Stimulated activated CD4-positive, alpha-beta T cell treated with anti-CD3 and anti-CD28 coated beads, Interleukin-15, amount 100 ng/mL, for 1 hour (primary cell): ENCODE results near the gene LAPTM5.
A peak's percentile ranks its signal among the peaks of the same experiment; 100 is the strongest.

ENCODE experiments used
- DNase-seq, 2 donors: peaks; one replicate each; pipeline ENCODE4 v3.0.0-alpha.2; 2020; ENCODE audit warnings: low read depth in 1 of 2, low spot score in 1 of 2

Gene LAPTM5

DNA sequence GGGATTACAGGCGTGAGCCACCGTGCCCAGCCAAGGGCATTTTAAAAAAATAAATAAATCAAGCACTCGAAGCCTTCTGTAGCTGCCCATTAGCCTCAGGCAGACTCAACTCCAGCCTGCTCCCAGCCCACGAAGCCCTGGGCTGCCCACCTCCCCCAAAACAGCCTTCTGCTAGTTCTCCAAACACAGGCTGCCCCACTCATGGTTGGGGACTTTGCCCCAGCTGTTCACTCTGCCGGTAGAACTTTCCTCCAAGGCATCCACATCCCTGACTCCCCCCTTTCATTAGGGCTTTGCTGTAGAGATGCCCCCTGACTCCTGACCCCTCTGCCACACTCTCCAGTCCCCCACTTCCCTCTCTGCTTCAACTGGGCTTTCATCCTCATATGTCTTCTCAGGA lies 29.7 kb upstream of the LAPTM5 start:
- no peak for DNase-seq

DNA sequence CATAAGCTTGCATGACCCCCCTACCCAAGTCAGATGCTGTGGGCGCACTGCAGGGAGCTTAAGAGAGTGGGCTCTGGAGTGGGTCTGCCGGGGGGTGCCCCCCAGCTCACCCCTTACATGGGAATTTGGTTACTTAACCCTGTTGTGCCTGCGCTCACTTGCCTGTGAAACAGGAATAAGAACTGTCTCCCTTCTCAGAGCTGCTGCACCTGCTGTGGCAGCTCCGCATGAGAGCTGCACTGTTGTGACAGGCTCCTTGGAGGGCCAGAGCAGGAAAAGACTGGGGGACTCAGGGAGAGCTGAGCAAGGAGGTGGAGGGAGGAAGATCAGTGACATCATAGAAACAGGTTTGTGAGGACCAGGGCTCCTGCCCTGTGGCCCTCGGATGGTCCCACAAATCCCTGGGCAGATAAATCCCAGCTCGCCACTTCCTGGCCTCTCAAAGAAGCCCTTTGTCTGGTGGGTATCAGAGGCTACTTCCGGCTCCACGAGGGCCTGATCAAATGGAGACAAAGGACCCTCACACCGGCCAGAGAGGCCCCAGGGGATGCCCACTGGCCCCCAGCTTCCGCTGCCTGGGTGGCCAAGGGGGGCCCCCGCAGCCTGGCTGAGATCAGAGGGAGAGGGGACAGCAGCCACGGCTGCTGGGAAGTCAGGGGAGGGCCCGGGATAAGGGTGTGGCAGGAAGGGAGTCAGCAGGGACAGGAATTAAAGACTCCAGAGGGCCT lies 28.9 kb upstream of the LAPTM5 start:
- no peak for DNase-seq

GRCh38 chr1:30785714-30786113 lies 28.1 kb upstream of the LAPTM5 start:
- DNase-seq = no peak

DNA sequence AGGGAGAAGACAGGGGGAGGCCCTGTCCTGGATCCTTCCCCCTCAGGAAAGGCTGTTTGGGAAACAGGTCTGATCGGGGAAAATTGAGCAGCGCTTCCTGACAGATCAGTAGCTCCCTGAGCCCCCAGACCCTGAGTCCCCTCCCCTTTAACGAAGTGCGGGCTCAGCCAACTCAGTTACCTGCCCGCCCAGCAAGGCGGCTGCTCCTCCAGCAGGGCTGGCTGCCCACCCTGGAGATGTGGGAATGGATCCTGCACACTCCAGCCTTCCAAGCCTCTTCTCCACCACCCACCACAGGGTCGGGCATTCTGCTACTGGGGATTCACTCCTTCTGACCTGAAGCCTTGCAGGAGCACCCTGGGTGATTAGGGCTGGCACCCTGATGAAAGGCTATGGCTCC lies 27.6 kb upstream of the LAPTM5 start:
- no peak for DNase-seq

- no peak for DNase-seq
Observed at GRCh38 chr1:30783256-30783915, 25.8 kb upstream of the LAPTM5 start.

GRCh38 chr1:30782361-30783255 lies 25.0 kb upstream of the LAPTM5 start:
- DNase-seq = peak; percentile 44 to 61

GRCh38 chr1:30781906-30782305 lies 24.3 kb upstream of the LAPTM5 start:
- no peak for DNase-seq

DNA sequence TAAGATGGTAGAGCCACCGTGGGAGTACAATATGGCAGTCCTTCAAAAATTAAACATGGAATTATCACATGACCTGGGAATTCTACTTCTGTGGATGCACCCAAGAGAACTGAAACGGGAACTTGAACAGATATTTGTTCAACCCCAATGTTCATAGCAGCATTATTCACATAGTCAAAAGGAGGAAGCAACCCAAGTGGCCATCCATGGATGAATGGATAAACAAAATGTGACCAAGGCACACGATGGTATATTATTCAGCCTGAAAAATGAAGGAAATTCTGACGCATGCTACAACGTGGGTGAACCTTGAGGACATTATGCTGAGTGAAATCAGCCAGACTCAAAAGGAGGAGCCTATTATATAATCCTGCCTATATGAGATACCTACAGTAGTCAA lies 22.8 kb upstream of the LAPTM5 start:
- DNase-seq = no peak

DNA sequence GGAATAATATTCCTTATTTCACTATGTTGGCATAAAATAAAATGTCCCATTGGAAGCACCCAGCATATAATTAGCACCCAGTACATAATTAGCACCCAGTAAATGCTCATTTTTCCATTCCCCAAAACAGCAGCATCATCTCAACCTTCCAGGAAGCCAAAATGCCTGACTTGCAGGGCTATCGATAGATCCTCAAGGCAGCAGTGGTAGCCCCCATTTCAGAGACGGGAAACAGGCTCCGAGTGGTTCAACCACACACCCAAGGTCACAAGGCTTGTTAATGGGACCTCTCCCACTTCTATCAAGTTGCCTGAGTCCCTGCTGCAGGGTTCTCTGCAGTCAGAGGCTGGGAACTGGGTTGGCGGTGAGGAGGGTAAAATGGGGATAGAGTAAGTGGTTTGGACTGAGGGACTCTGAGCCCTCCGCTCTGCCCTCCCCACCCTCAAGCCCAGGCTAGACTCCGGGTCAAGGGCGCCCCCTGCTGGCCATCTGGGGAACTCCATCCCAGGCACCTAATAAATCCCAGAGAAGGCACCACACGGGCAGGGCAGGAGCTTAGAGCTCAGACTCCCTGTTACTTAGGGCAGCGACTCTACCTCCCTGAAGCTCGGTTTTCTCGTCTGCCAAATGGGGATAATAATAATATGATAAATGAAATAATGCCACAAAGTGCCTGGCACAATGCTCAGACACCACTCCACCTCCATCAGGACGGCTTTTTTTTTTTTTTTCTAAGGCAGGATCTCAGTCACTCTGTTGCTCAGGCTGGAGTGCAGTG lies 21.9 kb upstream of the LAPTM5 start:
- DNase-seq = peak; percentile 89 to 94

DNA sequence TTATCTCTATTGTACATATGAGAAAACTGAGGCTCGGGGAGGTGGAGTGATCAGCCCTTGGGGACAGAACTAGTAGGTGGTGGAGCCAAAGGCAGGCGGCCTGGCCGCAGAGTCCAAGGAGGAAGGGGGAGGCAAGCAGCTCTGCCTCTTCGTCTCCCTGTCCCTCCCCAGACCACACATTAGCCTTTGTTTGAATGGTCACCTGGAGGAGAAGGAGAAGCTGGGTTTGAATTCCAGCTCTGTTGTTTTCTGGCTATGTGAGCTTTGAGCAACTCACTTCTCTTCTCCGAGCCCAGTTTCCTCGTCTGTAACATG lies 21.4 kb upstream of the LAPTM5 start:
- no peak for DNase-seq

DNA sequence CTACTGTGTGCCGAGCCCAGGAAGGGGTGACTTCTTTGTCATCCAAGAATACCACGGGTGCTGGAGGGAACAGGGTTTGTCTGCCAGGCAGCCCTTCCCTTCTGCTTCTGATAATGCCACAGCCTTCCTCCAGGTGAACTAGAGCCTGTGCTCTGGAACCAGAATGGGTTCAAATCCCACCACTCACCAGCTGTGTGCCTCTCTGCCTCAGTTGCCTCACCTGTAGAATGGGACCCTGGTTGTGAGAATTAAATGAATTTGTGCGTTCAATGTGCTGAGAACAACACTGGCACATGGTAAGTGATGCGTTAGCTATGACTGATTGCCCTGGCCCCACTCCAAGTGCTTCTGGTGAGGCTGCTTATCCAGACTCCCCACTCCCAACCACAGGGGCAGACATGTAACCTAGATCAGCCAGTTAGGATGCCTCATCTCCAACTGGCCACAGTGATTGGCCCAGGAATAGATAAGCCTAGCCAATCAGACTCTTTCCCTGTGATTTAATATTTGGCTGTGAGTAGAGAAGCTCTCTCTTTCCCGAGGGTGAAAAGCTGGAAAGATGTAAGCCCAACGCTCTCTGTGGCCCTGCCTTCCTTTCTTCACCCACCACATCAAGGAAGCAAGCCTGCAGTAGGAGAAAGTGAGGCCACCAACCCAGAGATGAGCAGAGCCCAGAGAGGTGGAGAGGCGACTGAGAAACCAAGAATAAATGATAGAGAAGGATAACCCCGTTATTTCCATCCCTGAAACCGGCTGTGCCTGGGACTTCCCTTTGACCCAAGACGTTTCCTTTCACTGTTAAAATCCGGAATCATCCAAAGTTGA lies 20.8 kb upstream of the LAPTM5 start:
- DNase-seq = no peak

- DNase-seq = no peak
Observed at GRCh38 chr1:30777904-30778153, 20.3 kb upstream of the LAPTM5 start.

DNA sequence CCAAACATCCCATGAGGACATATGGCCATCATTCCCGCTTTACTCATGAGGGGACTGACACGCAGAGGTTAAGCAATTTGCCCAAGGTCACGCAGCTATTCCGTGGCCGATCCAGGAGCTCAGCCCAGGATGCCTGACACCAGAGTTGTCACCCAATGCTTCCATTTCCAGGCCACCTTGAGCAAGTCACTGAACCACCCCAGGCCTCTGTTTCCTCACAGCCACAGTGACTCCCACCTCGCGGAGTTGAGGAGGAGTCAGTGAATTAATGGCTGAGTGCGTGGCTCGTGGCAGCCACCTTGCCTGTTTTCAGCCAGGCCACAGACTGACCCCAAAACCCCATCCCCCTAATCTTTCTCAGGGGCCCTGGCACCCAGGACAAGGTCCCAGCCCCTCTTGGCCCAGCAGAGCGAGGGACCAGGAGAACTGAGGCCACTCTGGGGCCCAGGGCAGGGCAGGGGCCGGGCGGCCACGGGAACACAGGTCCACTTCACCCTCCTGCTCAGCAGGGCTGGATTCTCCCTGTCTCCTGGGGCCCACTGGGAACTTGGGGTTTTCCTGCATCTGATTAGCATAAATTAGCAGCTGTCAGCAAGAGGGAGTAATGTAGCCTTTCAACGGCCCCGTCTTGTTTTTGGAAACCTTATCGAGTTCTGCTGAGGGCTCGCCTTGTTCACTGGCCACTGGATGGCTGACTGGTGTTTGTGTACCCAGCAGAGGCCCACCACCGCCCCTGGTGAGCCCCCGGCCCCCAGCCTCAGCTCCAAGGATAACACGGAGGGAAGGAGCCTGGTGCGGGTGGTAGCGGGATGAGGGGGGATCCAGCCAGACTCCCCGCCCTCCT lies 19.7 kb upstream of the LAPTM5 start:
- no peak for DNase-seq

- DNase-seq = no peak
Observed at GRCh38 chr1:30776097-30777059, 18.8 kb upstream of the LAPTM5 start.

DNA sequence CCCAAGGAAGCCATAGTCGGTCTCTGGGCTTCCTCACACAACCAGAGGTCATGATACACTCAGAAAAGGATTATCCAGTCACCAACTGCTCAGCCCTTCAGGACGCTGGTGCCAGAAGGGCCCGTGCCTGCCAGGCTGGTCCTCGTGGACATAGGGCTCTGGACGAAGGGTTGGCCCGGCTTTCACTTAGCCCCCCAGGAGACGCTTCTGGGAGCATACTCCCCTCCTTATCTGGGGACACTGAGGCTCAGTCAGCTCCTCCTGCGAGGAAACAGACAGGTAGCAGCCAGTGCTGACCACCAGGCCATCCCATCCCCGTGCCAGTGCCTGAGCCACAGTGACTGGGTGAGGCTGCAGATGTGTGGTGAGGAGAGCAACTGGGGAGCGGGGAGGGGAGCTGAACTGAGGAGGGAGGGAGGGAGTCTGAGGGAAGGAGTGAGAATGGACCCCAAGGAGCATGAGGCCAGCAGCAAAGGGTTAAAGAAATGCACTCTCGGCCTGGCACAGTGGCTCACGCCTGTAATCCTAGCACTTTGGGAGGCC lies 17.9 kb upstream of the LAPTM5 start:
- DNase-seq = no peak

DNA sequence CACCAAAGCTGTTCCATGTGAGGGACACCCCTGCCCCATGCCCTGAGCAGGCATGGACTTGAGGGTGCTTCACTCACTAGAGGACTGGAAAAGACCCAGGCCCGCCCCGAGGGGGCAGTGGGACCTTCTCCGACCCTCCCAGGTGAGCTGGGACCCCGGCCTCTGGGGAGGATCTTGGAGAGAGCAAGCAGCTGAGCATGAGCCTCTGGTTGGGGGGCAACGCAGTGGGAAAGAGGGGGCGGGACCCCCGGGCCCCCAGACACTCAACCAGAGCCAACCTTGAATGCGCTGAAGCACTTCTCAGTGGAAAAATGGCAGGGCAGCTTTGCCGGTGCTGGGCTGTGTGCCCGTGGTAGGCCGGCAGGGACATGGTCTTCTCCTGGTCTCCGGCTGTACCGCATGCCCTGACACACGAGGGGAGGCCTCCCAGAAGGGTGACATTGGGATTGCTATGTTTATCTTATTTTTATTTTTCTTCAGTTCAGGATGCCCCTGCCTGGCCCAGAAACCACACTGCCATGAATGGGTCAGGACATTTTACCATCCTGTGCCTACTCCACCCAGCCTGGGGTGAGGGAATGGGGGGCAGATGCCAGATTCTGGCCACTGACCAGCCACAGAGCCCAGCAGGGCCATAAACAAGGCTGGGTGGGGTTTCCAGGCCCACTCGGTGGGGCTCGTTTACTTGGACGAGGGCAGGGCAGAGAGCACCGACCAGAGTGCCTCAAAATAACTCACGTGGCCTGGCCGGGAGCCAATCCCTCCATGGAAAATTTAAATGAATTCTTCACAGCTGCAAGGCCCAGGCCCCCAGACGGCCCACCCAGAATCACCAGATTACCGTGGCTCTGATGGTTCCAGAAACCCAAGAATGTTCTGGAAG lies 17.2 kb upstream of the LAPTM5 start:
- no peak for DNase-seq

GRCh38 chr1:30773722-30774358 lies 16.3 kb upstream of the LAPTM5 start:
- DNase-seq = no peak
